BE2C (cell line): ENCODE measurements around the gene MATN1.

Experiments used
- DNase-seq: peaks from one replicate; pipeline ENCODE4 v3.0.0-alpha.2; 2020
- H3K27me3 ChIP-seq: fragments of 250-450 bp; sonication (Bioruptor Pico); 2 replicates; pipeline ENCODE4 v1.5.1; 2020; ENCODE audit warnings: mild to moderate bottlenecking
- H3K36me3 ChIP-seq: fragments of 250-450 bp; sonication (Bioruptor Pico); 2 replicates; pipeline ENCODE4 v1.5.1; 2020; ENCODE audit warnings: mild to moderate bottlenecking
- H3K4me1 ChIP-seq: fragments of 250-450 bp; sonication (Bioruptor Pico); 2 replicates; pipeline ENCODE4 v1.5.1; 2020
- H3K4me3 ChIP-seq: 2 replicates; pipeline ENCODE4 v1.5.1; 2011; ENCODE audit warnings: low read depth, low read length
- H3K9me3 ChIP-seq: fragments of 250-450 bp; sonication (Bioruptor Pico); 2 replicates; pipeline ENCODE4 v1.5.1; 2020
- TF ChIP-seq, protein P1 (sequence below): IDR thresholded peaks from 2 replicates; pipeline ENCODE4 v1.5.1; 2012; ENCODE audit warnings: mild to moderate bottlenecking, low read depth, low read length

Gene MATN1

DNA sequence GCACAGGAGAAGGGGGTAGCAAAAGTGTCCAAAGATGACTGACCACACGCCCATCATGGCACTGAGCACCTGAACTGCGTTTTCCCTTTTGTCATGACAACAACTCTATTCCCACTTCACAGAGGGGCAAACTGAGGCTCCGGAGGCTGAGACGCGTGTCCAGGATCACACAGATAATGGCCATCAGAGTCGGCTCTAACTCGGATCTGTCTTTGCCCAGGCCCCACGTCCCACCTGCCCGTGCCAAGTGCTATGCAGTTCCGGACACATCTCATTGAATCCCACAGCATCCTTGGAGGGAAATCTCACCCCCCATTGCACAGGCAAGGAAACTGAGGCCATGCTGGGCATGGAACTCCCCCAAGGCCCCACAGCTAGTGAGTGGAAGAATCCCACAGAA, 62.1 kb downstream of the MATN1 start:
- no peaks in the 10 kb centered on the region for H3K9me3 ChIP-seq
- H3K36me3 ChIP-seq, result no peaks in the 10 kb centered on the region
- TF ChIP-seq, protein P1, sequence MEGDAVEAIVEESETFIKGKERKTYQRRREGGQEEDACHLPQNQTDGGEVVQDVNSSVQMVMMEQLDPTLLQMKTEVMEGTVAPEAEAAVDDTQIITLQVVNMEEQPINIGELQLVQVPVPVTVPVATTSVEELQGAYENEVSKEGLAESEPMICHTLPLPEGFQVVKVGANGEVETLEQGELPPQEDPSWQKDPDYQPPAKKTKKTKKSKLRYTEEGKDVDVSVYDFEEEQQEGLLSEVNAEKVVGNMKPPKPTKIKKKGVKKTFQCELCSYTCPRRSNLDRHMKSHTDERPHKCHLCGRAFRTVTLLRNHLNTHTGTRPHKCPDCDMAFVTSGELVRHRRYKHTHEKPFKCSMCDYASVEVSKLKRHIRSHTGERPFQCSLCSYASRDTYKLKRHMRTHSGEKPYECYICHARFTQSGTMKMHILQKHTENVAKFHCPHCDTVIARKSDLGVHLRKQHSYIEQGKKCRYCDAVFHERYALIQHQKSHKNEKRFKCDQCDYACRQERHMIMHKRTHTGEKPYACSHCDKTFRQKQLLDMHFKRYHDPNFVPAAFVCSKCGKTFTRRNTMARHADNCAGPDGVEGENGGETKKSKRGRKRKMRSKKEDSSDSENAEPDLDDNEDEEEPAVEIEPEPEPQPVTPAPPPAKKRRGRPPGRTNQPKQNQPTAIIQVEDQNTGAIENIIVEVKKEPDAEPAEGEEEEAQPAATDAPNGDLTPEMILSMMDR, result no peak
- no peak for DNase-seq
- no peak overlapping the region for H3K4me3 ChIP-seq
- H3K27me3 ChIP-seq, result no peaks in the 10 kb centered on the region
- no peaks in the 10 kb centered on the region for H3K4me1 ChIP-seq
